NCI-H1417 (cell line): Measurements from ENCODE around the gene KRTAP10-5.
"Not testable (repeated sequence)": the region's sequence is repeated elsewhere in the genome, so short reads cannot be mapped to it uniquely, and the experiment has no call there.

Experiments used
- DNase-seq, 3 experiments: peaks; one replicate each; lab custom pipeline; 2025; lab: John Stamatoyannopoulos, UW

The KRTAP10-5 gene

GRCh38 chr21:44610157-44610843 lies 29.9 kb upstream of the KRTAP10-5 start:
- not testable (repeated sequence) for DNase-seq

- DNase-seq = no peak
Observed at GRCh38 chr21:44609193-44609592, 28.8 kb upstream of the KRTAP10-5 start.

GRCh38 chr21:44606495-44606894 lies 26.1 kb upstream of the KRTAP10-5 start:
- no peak for DNase-seq

- DNase-seq = no peak
Observed at GRCh38 chr21:44603911-44604310, 23.5 kb upstream of the KRTAP10-5 start.

GRCh38 chr21:44603109-44603875 lies 22.9 kb upstream of the KRTAP10-5 start:
- no peak for DNase-seq

GRCh38 chr21:44602463-44602850 lies 22.1 kb upstream of the KRTAP10-5 start:
- DNase-seq = no peak

GRCh38 chr21:44601596-44602462 lies 21.4 kb upstream of the KRTAP10-5 start:
- no peak for DNase-seq

- not testable (repeated sequence) for DNase-seq
Observed at GRCh38 chr21:44601091-44601490, 20.7 kb upstream of the KRTAP10-5 start.

- not testable (repeated sequence) for DNase-seq
Observed at GRCh38 chr21:44600118-44600978, 19.9 kb upstream of the KRTAP10-5 start, which contains the start of gene KRTAP10-7. KRTAP10-7 (plus strand) TSS chr21:44600597; CDS start chr21:44600622, 25 bp downstream.

- DNase-seq = no peak
Observed at GRCh38 chr21:44599264-44600029, 19.0 kb upstream of the KRTAP10-5 start.

GRCh38 chr21:44598061-44598460 lies 17.7 kb upstream of the KRTAP10-5 start:
- DNase-seq = no peak

GRCh38 chr21:44596068-44596725 lies 15.8 kb upstream of the KRTAP10-5 start:
- DNase-seq = no peak

- DNase-seq = no peak
Observed at GRCh38 chr21:44595524-44595923, 15.1 kb upstream of the KRTAP10-5 start.

- DNase-seq = peak in 1 of 3 experiments; percentile 56
Observed at GRCh38 chr21:44594406-44594916, 14.1 kb upstream of the KRTAP10-5 start.

- peak; percentile 59 to 87 (median 71) for DNase-seq
Observed at GRCh38 chr21:44593598-44594405, 13.4 kb upstream of the KRTAP10-5 start.

GRCh38 chr21:44592446-44593311 lies 12.3 kb upstream of the KRTAP10-5 start, which contains the start of gene KRTAP10-6:
KRTAP10-6 (minus strand) TSS chr21:44592505; CDS start chr21:44592484, 21 bp downstream.
- DNase-seq = peak in 2 of 3 experiments; percentile 52 to 65

- DNase-seq = peak in 1 of 3 experiments; percentile 24
Observed at GRCh38 chr21:44591801-44592130, 11.4 kb upstream of the KRTAP10-5 start.
